DMS153 treated with DMSO at 0.1 percent for 48 hours (cell line): ENCODE measurements around the gene PRRX1.

ENCODE experiments used
- DNase-seq: peaks from one replicate; lab custom pipeline; 2025; ENCODE audit not compliant: unreplicated experiment; lab: John Stamatoyannopoulos, UW

PRRX1 gene

DNA sequence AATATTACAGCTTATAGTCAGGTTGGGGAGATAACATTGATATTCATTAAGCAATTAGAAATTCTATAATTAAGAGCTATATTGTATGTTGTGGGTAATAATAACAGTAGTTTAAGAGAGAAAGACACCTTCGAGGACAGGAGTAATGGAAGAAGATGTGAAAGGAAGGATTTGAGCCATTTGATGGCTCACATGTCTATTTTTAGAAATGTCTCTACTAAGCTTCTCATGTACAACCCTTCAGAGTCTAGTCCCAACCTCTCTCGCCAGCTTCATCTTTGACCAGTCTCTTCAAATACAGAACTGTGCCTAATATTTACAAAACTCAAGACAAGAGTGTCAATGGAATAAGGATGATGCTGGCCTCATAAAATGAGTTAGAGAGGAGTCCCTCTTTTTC lies 95.1 kb downstream of the PRRX1 start:
- DNase-seq = no peak

- DNase-seq = no peak
Measured at GRCh38 chr1:170765279-170765678, 101.3 kb downstream of the PRRX1 start.

GRCh38 chr1:170765712-170766330 lies 101.9 kb downstream of the PRRX1 start:
- no peak for DNase-seq

DNA sequence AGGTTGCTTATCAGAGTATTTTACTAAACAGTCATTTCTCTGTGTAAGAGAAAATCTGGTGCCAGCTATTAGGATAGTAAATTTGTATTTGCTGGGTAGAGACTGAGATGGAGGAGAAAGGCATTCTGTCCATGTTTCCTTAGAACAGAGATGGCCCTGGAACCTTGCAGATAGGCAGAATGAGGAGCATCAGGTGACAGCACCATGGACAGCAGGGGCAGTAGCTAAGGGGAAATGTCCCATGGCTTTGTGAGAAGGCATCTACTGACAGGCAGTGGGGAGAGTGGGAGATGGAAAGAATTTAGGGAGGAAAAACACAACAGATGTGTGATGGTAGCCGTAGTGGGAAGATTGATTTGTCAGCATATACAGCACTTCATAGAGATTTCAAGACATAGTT lies 105.0 kb downstream of the PRRX1 start:
- DNase-seq = no peak

DNA sequence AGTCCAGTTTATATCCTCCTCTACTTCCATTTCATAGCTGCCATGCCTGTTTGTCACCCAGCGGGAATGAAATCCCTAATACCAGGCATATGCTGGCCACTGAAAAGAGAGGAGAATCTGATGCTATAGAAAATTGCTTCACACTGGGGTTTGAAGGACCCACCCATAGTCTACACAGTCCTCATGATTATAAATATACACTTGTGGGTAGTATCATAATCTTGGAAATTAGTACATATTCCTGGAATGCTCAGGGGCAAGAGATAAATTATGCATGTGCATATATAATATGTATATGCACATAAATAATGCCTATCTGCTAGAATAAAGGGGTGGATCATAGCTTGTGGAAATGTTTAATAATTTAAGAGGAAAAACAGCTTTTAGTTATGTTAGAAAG lies 105.8 kb downstream of the PRRX1 start:
- no peak for DNase-seq

GRCh38 chr1:170770254-170770653 lies 106.3 kb downstream of the PRRX1 start:
- DNase-seq = no peak

DNA sequence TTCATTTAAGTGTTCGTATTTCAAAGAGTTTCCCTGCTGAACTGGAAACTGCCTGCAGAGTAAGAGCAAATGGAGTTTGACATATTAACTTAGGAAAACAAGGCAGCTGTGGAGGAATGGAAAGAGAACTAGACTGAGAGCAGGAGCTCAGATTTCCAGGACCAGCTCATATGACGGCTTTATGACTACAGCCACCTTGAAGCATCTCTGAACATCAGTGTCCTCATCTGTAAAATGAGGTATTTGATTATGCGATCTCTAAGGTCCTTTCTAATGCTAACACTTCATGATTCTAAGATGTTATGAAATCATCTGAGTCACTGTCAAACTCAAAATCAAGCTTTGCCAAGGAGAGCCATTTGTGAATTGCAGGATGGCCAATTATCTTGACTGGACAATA lies 112.3 kb downstream of the PRRX1 start:
- DNase-seq = no peak

DNA sequence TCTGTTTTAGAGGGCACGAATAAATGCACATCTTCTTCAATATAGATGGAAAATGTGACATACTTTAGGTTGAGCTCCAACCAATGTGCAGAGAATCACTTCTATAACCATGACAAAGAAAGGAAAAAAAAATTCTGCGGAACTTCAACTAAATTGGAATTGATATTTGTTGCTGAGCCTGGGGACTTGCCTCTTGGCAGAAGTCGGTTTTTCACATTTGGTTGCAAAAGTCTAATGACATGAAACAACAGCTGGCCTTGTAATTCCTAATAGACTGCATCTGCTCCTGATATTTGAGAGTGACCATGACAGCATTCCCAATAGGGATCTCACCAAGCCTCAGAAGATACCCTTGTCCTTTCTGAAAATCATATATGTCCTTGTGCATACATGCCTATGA lies 112.8 kb downstream of the PRRX1 start:
- DNase-seq = no peak
